ENCODE measurements around the gene RAB11FIP5.
"Not testable (repeated sequence)": the region's sequence is repeated elsewhere in the genome, so short reads cannot be mapped to it uniquely, and the experiment has no call there.

RAB11FIP5 gene

GRCh38 chr2:73103018-73103542 is 9.7 kb downstream of the RAB11FIP5 start:
- DNase-seq (ENCODE audit: insufficient read length, low spot score): no peak

DNA sequence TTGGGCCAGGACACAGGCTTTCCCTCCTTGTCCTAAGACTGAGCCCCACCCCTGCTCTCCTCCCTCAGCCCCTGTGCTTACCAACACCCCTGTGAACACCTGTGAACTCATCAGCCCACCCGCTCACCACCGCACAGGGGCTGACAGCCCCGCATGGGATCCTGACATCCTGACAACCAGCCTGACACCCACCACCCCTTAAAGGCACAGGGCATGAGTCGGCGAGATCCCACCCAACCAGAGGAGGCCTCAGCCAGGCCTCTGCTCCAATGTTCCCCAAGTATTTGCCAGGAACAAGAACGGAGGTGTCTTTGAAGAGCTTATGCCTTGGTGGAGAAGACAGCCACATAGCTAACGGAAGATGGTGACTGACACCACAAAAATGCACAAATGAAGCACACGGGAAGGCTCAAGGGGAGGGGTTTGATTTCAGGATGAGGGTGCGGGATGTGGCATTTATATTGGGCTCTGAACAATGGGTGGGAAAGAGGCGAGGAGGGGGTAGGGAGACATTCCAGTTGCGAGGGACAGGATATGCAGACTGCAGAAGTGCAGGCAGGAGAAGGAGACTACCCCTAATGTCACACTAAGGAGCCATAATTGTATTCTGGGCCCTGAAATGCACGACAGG is 11.0 kb downstream of the RAB11FIP5 start:
- no peak for FAIRE-seq
- TF ChIP-seq PAX5 (IDR thresholded peaks at IDR 0.05; ENCODE audit: insufficient read depth, low read length, severe bottlenecking) (no peak), POU2F2 (IDR thresholded peaks at IDR 0.05; ENCODE audit: low read depth, low read length) (no peak)
- no peak for DNase-seq (ENCODE audit: insufficient read length, low spot score)

More at GRCh38 chr2:73103018-73103542, 9.7 kb downstream of the RAB11FIP5 start:
- TF ChIP-seq POLR2AphosphoS5 (IDR thresholded peaks at IDR 0.05; ENCODE audit: low read depth, low read length) (no peak), TAF1 (IDR thresholded peaks at IDR 0.05; ENCODE audit: low read depth, low read length) (no peak), POLR2A (IDR thresholded peaks at IDR 0.05; ENCODE audit: low read depth, low read length) (no peak), SPI1 (IDR thresholded peaks at IDR 0.05; ENCODE audit: low read depth, low read length) (no peak)
- FAIRE-seq: no peak

GRCh38 chr2:73100956-73101355 is 11.8 kb downstream of the RAB11FIP5 start:
- DNase-seq (ENCODE audit: insufficient read length, low spot score) (no peak), FAIRE-seq (no peak)
- TF ChIP-seq PAX5 (IDR thresholded peaks at IDR 0.05; ENCODE audit: insufficient read depth, low read length, severe bottlenecking) (no peak), POLR2AphosphoS5 (IDR thresholded peaks at IDR 0.05; ENCODE audit: low read depth, low read length) (no peak), TAF1 (IDR thresholded peaks at IDR 0.05; ENCODE audit: low read depth, low read length) (no peak), POU2F2 (IDR thresholded peaks at IDR 0.05; ENCODE audit: low read depth, low read length) (no peak), SPI1 (IDR thresholded peaks at IDR 0.05; ENCODE audit: low read depth, low read length) (no peak), POLR2A (IDR thresholded peaks at IDR 0.05; ENCODE audit: low read depth, low read length) (no peak)

- no peak for TF ChIP-seq POLR2A (IDR thresholded peaks at IDR 0.05; ENCODE audit: low read depth, low read length)
- no peak for TF ChIP-seq TAF1 (IDR thresholded peaks at IDR 0.05; ENCODE audit: low read depth, low read length)
- TF ChIP-seq POLR2AphosphoS5 (IDR thresholded peaks at IDR 0.05; ENCODE audit: low read depth, low read length): no peak
- TF ChIP-seq POU2F2 (IDR thresholded peaks at IDR 0.05; ENCODE audit: low read depth, low read length): no peak
- TF ChIP-seq SPI1 (IDR thresholded peaks at IDR 0.05; ENCODE audit: low read depth, low read length): no peak
- TF ChIP-seq PAX5 (IDR thresholded peaks at IDR 0.05; ENCODE audit: insufficient read depth, low read length, severe bottlenecking): no peak
- no peak for DNase-seq (ENCODE audit: insufficient read length, low spot score)
- no peak for FAIRE-seq
Observed at GRCh38 chr2:73099486-73099885, 13.3 kb downstream of the RAB11FIP5 start.

GRCh38 chr2:73095910-73096309 is 16.8 kb downstream of the RAB11FIP5 start:
- FAIRE-seq (no peak), DNase-seq (ENCODE audit: insufficient read length, low spot score) (no peak)
- TF ChIP-seq POLR2AphosphoS5 (IDR thresholded peaks at IDR 0.05; ENCODE audit: low read depth, low read length): no peak
- no peak for TF ChIP-seq SPI1 (IDR thresholded peaks at IDR 0.05; ENCODE audit: low read depth, low read length)
- TF ChIP-seq TAF1 (IDR thresholded peaks at IDR 0.05; ENCODE audit: low read depth, low read length): no peak
- no peak for TF ChIP-seq POLR2A (IDR thresholded peaks at IDR 0.05; ENCODE audit: low read depth, low read length)
- TF ChIP-seq PAX5 (IDR thresholded peaks at IDR 0.05; ENCODE audit: insufficient read depth, low read length, severe bottlenecking): no peak
- no peak for TF ChIP-seq POU2F2 (IDR thresholded peaks at IDR 0.05; ENCODE audit: low read depth, low read length)

DNA sequence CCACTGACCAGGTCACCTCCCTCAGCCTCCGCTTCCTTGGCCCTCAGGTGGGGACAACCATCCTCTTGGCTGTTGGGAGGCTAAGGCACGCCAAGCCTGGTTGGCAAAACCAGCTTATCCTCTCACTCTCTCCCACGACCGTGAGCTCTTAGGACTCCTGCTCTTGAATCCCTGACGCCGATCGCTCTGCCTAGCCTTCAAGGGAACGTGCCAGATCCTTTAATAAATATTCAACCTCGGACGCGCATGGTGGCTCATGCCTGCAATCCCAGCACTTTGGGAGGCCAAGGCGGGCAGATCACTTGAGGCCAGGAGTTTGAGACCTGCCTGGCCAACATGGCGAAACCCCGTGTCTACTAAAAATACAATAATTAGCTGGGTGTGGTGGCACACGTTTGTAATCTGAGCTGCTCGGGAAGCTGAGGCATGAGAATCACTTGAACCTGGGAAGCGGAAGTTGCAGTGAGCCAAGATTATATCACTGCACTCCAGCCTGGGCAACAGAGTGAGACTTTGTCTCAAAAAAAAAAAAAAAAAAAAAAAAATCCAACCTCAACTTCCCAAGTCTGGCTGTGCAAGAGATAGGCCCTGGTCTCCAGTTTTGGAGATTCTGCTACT is 19.0 kb downstream of the RAB11FIP5 start:
- not testable (repeated sequence) for FAIRE-seq

DNA sequence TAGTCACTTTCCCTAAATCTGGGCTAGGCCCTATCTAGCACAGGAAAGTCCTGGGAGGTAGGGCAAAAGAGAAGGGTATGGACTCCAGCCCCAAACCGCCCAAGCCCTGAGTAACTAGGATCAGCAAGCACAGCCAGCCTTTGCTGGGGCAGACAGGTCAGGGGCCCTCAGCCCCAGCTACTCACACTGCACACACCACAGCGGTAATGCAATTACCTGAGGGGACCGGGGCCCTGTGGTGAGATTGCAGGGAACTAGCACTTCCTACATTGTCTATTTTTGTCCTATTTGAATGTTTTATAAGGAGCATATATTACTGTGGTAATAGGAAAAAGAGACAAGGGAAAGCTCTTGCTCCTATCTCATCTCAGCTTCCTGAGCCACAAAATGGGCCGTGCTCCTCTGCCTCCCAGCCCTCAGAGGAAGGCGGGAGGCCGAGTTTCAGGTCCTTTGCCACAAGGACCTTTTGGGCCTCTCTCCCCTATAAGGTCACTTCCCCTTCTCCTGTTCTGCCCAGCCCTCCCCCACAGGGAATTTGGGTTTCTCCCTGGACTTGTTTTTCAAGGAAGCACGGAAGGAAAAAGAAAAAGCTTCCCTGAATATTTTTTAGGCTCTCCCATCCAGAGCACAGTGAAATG is 20.5 kb downstream of the RAB11FIP5 start:
- FAIRE-seq (no peak), DNase-seq (ENCODE audit: insufficient read length, low spot score) (no peak)
- no peak for TF ChIP-seq PAX5 (IDR thresholded peaks at IDR 0.05; ENCODE audit: insufficient read depth, low read length, severe bottlenecking)
- no peak for TF ChIP-seq POLR2A (IDR thresholded peaks at IDR 0.05; ENCODE audit: low read depth, low read length)
- no peak for TF ChIP-seq POU2F2 (IDR thresholded peaks at IDR 0.05; ENCODE audit: low read depth, low read length)
- TF ChIP-seq SPI1 (IDR thresholded peaks at IDR 0.05; ENCODE audit: low read depth, low read length): no peak
- TF ChIP-seq POLR2AphosphoS5 (IDR thresholded peaks at IDR 0.05; ENCODE audit: low read depth, low read length): no peak
- no peak for TF ChIP-seq TAF1 (IDR thresholded peaks at IDR 0.05; ENCODE audit: low read depth, low read length)

More for the DNA sequence above, 19.0 kb downstream of the RAB11FIP5 start:
- DNase-seq (ENCODE audit: insufficient read length, low spot score): not testable (repeated sequence)

- FAIRE-seq: no peak
- TF ChIP-seq POLR2A (IDR thresholded peaks at IDR 0.05; ENCODE audit: low read depth, low read length): no peak
- TF ChIP-seq TAF1 (IDR thresholded peaks at IDR 0.05; ENCODE audit: low read depth, low read length): no peak
- no peak for TF ChIP-seq POLR2AphosphoS5 (IDR thresholded peaks at IDR 0.05; ENCODE audit: low read depth, low read length)
- no peak for TF ChIP-seq POU2F2 (IDR thresholded peaks at IDR 0.05; ENCODE audit: low read depth, low read length)
- TF ChIP-seq PAX5 (IDR thresholded peaks at IDR 0.05; ENCODE audit: insufficient read depth, low read length, severe bottlenecking): no peak
- TF ChIP-seq SPI1 (IDR thresholded peaks at IDR 0.05; ENCODE audit: low read depth, low read length): no peak
- DNase-seq (ENCODE audit: insufficient read length, low spot score): no peak
Observed at GRCh38 chr2:73091696-73092095, 21.1 kb downstream of the RAB11FIP5 start.

DNA sequence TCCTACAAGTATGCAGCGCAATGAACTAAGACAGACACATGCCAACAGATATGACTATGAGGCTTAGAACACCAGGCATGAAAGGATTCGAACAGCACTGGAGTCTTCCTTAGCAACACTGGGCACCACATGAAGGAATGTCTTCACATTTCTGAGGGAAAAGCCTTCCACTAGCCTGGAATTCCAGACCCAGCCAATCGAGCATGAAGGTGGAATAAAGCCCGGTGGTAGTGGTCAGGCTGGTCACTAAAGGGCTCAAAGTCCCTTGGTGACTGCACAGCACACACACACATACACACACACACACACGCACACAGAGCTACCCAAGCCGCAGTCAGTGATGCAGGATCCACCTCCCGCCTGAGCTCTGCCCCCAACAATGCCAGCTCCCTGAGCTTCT is 21.6 kb downstream of the RAB11FIP5 start:
- FAIRE-seq (no peak), DNase-seq (ENCODE audit: insufficient read length, low spot score) (no peak)
- TF ChIP-seq POU2F2 (IDR thresholded peaks at IDR 0.05; ENCODE audit: low read depth, low read length) (no peak), POLR2A (IDR thresholded peaks at IDR 0.05; ENCODE audit: low read depth, low read length) (no peak)

Measured in GM12891 (cell line).